GM18520 (cell line): ENCODE data around the gene NDST1.

Experiments used
- ATAC-seq: cut with Tn5 transposase; IDR thresholded peaks from one replicate; pipeline ENCODE4 v1.9.1; 2021; ENCODE audit not compliant: unreplicated experiment

The NDST1 gene

GRCh38 chr5:150601491-150602345 lies 93.8 kb downstream of the NDST1 start:
- ATAC-seq: no peak

DNA sequence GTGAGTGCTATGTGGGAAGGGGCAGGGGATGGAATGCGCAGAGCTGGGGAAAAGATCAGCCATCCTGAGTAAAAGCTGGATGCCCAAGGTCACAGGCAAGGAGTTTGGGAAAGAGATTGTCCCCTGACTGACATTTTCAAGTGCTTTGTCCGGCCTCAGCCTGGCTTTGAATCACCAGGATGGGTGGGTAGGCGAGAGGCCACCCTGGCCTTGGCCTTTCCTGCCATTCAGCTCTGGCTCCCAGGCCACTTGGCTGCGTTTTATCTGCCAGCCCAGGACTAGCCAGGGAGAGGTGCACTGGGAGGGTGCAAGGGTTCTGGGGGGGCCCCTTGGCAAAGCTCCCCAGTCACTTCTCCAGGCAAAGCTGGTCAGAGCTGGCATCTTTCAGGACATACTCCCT lies 95.1 kb downstream of the NDST1 start:
- ATAC-seq: no peak

- no peak for ATAC-seq
Observed at GRCh38 chr5:150603491-150603890, 95.6 kb downstream of the NDST1 start.

DNA sequence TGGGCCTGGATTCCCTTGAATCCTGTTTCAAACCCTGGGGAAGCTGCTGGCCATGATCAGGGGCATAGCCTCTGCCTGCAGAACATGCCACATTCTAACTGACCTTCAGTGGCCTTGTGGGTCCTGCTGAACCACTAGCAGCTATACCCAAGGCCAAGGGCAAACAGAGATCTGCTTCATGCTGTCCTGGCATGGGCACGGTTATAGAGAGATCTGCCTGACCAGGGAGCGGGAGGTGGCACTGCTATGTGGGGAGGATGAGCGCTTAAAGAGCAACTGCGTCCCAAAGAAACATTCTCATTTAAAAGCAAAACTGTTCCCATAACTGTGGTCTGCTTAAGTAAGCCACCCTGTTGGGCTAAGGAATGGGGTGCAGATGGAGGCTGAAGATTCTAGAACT lies 96.1 kb downstream of the NDST1 start:
- ATAC-seq: no peak

- no peak for ATAC-seq
Observed at GRCh38 chr5:150604894-150605440, 97.0 kb downstream of the NDST1 start.

- ATAC-seq: no peak
Observed at GRCh38 chr5:150605546-150605945, 97.6 kb downstream of the NDST1 start.

DNA sequence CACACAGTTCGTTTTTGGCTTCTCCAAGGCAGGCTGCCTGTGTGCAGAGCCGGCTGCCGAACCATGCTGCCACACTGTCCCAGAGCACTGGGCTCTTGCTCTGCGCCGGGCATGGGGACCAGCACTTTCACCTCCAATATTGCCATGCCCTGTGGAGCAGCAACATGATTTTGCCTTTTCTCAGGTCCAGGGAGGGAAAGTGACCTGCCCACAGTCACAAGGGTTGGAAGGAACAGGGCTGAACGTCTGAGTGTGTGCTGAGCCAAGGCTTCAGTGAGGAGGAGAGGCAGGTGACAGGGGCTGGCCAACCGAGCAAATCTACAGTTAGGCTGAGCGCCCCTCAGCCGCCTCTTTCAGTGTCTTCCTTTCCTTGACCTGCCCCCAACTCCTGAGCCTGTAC lies 98.5 kb downstream of the NDST1 start:
- ATAC-seq: no peak

GRCh38 chr5:150607105-150607504 lies 99.2 kb downstream of the NDST1 start:
- ATAC-seq: no peak
